OCI-LY7 (cell line): Measurements from ENCODE around the gene CRTC1. TPM values are rescaled to one million over a fixed set of nuclear protein-coding genes. Genes with fewer than 3 reads are reported as not detected.

Experiments used
- BruUV-seq: library from RNA; stranded (reverse); fragments of 400-500 nt; replicated peaks from 2 replicates; lab custom pipeline; 2021; lab: Mats Ljungman, UMichigan
- CTCF ChIA-PET: fragments of 300-600 bp; sonication (Branson Sonifier 250); formaldehyde crosslinking; loops from one replicate; lab custom pipeline; 2022; ENCODE audit warnings: antibody characterized with exemption; ENCODE audit not compliant: unreplicated experiment; lab: Charles Lee
- POLR2A ChIA-PET: fragments of 300-600 bp; sonication (Branson Sonifier 250); formaldehyde crosslinking; loops from one replicate; lab custom pipeline; 2022; ENCODE audit warnings: antibody characterized with exemption; lab: Charles Lee
- DNase-seq: peaks from one replicate; pipeline ENCODE4 v3.0.0-alpha.2; 2015; ENCODE audit warnings: low spot score
- H2AFZ ChIP-seq: fragments of 200-600 bp; sonication (generic), shearing (Covaris generic); 2 replicates; pipeline ENCODE4 v1.6.1; 2014; ENCODE audit warnings: mild to moderate bottlenecking, antibody characterized with exemption, low read length, moderate library complexity
- H3K27ac ChIP-seq: fragments of 200-600 bp; sonication (generic); 2 replicates; pipeline ENCODE4 v1.5.1; 2014; ENCODE audit warnings: mixed run types, low read depth, mild to moderate bottlenecking, moderate library complexity, low read length, inconsistent platforms; ENCODE audit not compliant: poor library complexity, severe bottlenecking
- H3K36me3 ChIP-seq: fragments of 200-600 bp; sonication (generic); 2 replicates; pipeline ENCODE4 v1.6.1; 2014; ENCODE audit warnings: mild to moderate bottlenecking, antibody characterized with exemption, low read length, moderate library complexity, mixed read lengths; ENCODE audit not compliant: insufficient read depth
- H3K4me1 ChIP-seq: fragments of 200-600 bp; sonication (generic); 2 replicates; pipeline ENCODE4 v1.5.1; 2014; ENCODE audit warnings: mild to moderate bottlenecking, low read length; ENCODE audit not compliant: insufficient read depth, poor library complexity, severe bottlenecking
- H3K4me2 ChIP-seq: fragments of 200-600 bp; sonication (generic); 2 replicates; pipeline ENCODE4 v1.6.1; 2014; ENCODE audit warnings: mild to moderate bottlenecking, low read length
- H3K4me3 ChIP-seq: fragments of 200-600 bp; sonication (generic); 2 replicates; pipeline ENCODE4 v1.5.1; 2014; ENCODE audit warnings: mild to moderate bottlenecking, low read depth, low read length; ENCODE audit not compliant: poor library complexity, severe bottlenecking
- H3K79me2 ChIP-seq: fragments of 200-600 bp; sonication (generic); 2 replicates; pipeline ENCODE4 v1.6.1; 2016; ENCODE audit warnings: low read depth, mild to moderate bottlenecking, low read length, moderate library complexity, mixed read lengths; ENCODE audit not compliant: insufficient read depth
- H3K9me2 ChIP-seq: fragments of 200-600 bp; sonication (generic); 2 replicates; pipeline ENCODE4 v1.6.1; 2016; ENCODE audit warnings: mild to moderate bottlenecking, low read length, mixed read lengths; ENCODE audit not compliant: insufficient read depth
- H3K9me3 ChIP-seq: fragments of 200-600 bp; sonication (generic); 2 replicates; pipeline ENCODE4 v1.6.1; 2014; ENCODE audit warnings: mild to moderate bottlenecking, mixed run types, low read length, mixed read lengths
- H4K20me1 ChIP-seq: fragments of 200-600 bp; sonication (generic); 2 replicates; pipeline ENCODE4 v1.6.1; 2014; ENCODE audit warnings: mild to moderate bottlenecking, antibody characterized with exemption, low read length, moderate library complexity, mixed read lengths; ENCODE audit not compliant: insufficient read depth
- EZH2phosphoT487 ChIP-seq: fragments of 200-600 bp; sonication (generic); IDR thresholded peaks from 2 replicates; pipeline ENCODE4 v1.6.1; 2018; ENCODE audit warnings: low read depth, borderline replicate concordance, mild to moderate bottlenecking, mixed run types, antibody characterized with exemption, low read length, moderate library complexity, mixed read lengths
- intact Hi-C: fragments of 100-400 bp; cut with micrococcal nuclease; formaldehyde crosslinking; loops from one replicate; pipeline ENCODE4 v1.10.0; 2022; ENCODE audit not compliant: unreplicated experiment
- total RNA-seq, 2 experiments: library from RNA; depleted of rRNA in 1 of 2; stranded (reverse); fragments of >200 nt in 1 of 2; shearing (Covaris generic) in 1 of 2; gene quantifications; 2 replicates each; pipeline ENCODE4 v1.2.3, GENCODE V29; 2014 to 2022
- TF ChIP-seq, protein P1 (sequence below): fragments of 200-600 bp; sonication (generic); conservative IDR thresholded peaks from 2 replicates; pipeline ENCODE4 v1.5.1; 2014; ENCODE audit warnings: mild to moderate bottlenecking, antibody characterized with exemption, low read length, moderate library complexity, mixed read lengths

CRTC1 gene
- total RNA-seq, 2 experiments from 2014 or later, result 4.1 to 10.3 TPM

- BruUV-seq, result no TSS peak
- no peaks in the 10 kb centered on the region for H3K9me3 ChIP-seq
- ChIA-PET CTCF (no interaction called here), POLR2A (no interaction called here)
- H4K20me1 ChIP-seq, result no peaks in the 10 kb centered on the region
- no peak overlapping the region for H3K27ac ChIP-seq
- no peak overlapping the region for H3K4me3 ChIP-seq
- H3K4me2 ChIP-seq, result no peak overlapping the region
- intact Hi-C loops, result no loop called here
- no peaks in the 10 kb centered on the region for H3K79me2 ChIP-seq
- no peaks in the 10 kb centered on the region for H3K36me3 ChIP-seq
- H3K4me1 ChIP-seq, result no peaks in the 10 kb centered on the region
- TF ChIP-seq EZH2phosphoT487, result no peak
- TF ChIP-seq, protein P1, sequence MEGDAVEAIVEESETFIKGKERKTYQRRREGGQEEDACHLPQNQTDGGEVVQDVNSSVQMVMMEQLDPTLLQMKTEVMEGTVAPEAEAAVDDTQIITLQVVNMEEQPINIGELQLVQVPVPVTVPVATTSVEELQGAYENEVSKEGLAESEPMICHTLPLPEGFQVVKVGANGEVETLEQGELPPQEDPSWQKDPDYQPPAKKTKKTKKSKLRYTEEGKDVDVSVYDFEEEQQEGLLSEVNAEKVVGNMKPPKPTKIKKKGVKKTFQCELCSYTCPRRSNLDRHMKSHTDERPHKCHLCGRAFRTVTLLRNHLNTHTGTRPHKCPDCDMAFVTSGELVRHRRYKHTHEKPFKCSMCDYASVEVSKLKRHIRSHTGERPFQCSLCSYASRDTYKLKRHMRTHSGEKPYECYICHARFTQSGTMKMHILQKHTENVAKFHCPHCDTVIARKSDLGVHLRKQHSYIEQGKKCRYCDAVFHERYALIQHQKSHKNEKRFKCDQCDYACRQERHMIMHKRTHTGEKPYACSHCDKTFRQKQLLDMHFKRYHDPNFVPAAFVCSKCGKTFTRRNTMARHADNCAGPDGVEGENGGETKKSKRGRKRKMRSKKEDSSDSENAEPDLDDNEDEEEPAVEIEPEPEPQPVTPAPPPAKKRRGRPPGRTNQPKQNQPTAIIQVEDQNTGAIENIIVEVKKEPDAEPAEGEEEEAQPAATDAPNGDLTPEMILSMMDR, result no peak
- DNase-seq, result no peak
- no peak overlapping the region for H2AFZ ChIP-seq
- no peaks in the 10 kb centered on the region for H3K9me2 ChIP-seq
Measured at GRCh38 chr19:18708452-18709231, 25.2 kb downstream of the CRTC1 start.

DNA sequence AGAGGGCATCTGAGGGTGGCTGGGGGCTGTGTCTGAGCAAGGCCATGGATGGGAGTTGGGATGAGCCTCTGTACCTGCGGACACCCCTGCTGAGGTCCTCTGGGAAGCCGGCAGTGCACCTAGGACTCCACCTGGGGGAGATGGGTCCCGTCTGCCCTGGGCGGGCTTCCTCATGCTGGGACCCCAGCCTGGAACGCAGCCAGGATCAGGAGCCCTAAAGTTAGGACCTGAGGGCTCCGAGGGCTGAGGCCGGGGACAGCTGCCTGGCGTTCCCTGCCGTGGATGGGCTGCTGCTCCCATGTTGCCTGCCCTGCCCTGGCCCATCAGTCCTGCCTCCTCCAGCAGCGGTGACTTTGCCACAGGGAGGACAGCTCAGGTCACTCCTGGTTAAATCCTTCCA is 26.1 kb downstream of the CRTC1 start:
- Histone ChIP-seq H3K79me2 (no peaks in the 10 kb centered on the region), H3K4me2 (no peak overlapping the region), H3K9me2 (no peaks in the 10 kb centered on the region), H3K9me3 (no peaks in the 10 kb centered on the region), H3K36me3 (no peaks in the 10 kb centered on the region), H4K20me1 (no peaks in the 10 kb centered on the region), H2AFZ (no peak overlapping the region), H3K4me3 (no peak overlapping the region), H3K4me1 (no peaks in the 10 kb centered on the region), H3K27ac (no peak overlapping the region)
- intact Hi-C loops, result no loop called here
- DNase-seq, result no peak
- BruUV-seq, result no TSS peak
- TF ChIP-seq, protein P1, result no peak
- TF ChIP-seq EZH2phosphoT487, result no peak
- POLR2A ChIA-PET, result no interaction called here
- CTCF ChIA-PET, result no interaction called here

- intact Hi-C loops, result no loop called here
- Histone ChIP-seq H3K27ac (no peak overlapping the region), H4K20me1 (no peaks in the 10 kb centered on the region), H3K4me2 (no peak overlapping the region), H3K36me3 (no peaks in the 10 kb centered on the region), H3K79me2 (no peaks in the 10 kb centered on the region), H2AFZ (no peak overlapping the region), H3K4me3 (no peak overlapping the region), H3K4me1 (no peaks in the 10 kb centered on the region), H3K9me3 (no peaks in the 10 kb centered on the region), H3K9me2 (no peaks in the 10 kb centered on the region)
- TF ChIP-seq, protein P1, result no peak
- TF ChIP-seq EZH2phosphoT487, result no peak
- CTCF ChIA-PET, result no interaction called here
- no TSS peak for BruUV-seq
- POLR2A ChIA-PET, result interaction anchor here (0.7 kb wide), 1 partner anchor 122 kb away, joined by 3 read pairs; no protein-coding TSS in a partner anchor
- no peak for DNase-seq
Measured at GRCh38 chr19:18710186-18710585, 26.7 kb downstream of the CRTC1 start.
